Kidney epithelial cell (primary cell): ENCODE measurements around the gene PAQR4. TPM values are rescaled to one million over a fixed set of nuclear protein-coding genes. Genes with fewer than 3 reads are reported as not detected.

Source experiments
- DNase-seq: peaks from one replicate; pipeline ENCODE4 v3.0.0-alpha.2; 2010; ENCODE audit warnings: low read depth
- H3K27me3 ChIP-seq: 2 replicates; pipeline ENCODE4 v1.6.0; 2011; ENCODE audit warnings: low read length; ENCODE audit not compliant: control insufficient read depth, insufficient read depth
- H3K36me3 ChIP-seq: 2 replicates; pipeline ENCODE4 v1.5.1; 2011; ENCODE audit warnings: low read length; ENCODE audit not compliant: control insufficient read depth, insufficient read depth
- H3K4me3 ChIP-seq: 2 replicates; pipeline ENCODE4 v1.5.1; 2011; ENCODE audit warnings: low read depth, mild to moderate bottlenecking, control low read depth, low read length
- CTCF ChIP-seq: IDR thresholded peaks from 2 replicates; pipeline ENCODE4 v1.5.1; 2011; ENCODE audit warnings: mild to moderate bottlenecking, moderate library complexity, low read length, control low read depth, inconsistent platforms; ENCODE audit not compliant: insufficient read depth, poor library complexity, severe bottlenecking
- total RNA-seq: library from RNA; depleted of rRNA; stranded (reverse); fragments of >200 nt; gene quantifications from 2 replicates; pipeline ENCODE4 v1.2.3, GENCODE V29; 2015

Gene PAQR4
- total RNA-seq, 1 donor from 2014 or later, result 15.2 TPM

- Histone ChIP-seq H3K36me3 (no peaks in the 10 kb centered on the region), H3K27me3 (peaks cover 19% of the 10 kb centered on the region), H3K4me3 (no peak overlapping the region)
- TF ChIP-seq CTCF, result no peak
- no peak for DNase-seq
Measured at GRCh38 chr16:2990891-2991290, 21.7 kb downstream of the PAQR4 start.

GRCh38 chr16:2991566-2992261, 22.6 kb downstream of the PAQR4 start:
- no peak overlapping the region for H3K4me3 ChIP-seq
- peaks cover 21% of the 10 kb centered on the region for H3K27me3 ChIP-seq
- no peak for DNase-seq
- no peaks in the 10 kb centered on the region for H3K36me3 ChIP-seq
- TF ChIP-seq CTCF, result no peak

GRCh38 chr16:2992383-2993081, 23.4 kb downstream of the PAQR4 start:
- Histone ChIP-seq H3K4me3 (no peak overlapping the region), H3K36me3 (no peaks in the 10 kb centered on the region), H3K27me3 (peaks cover 21% of the 10 kb centered on the region)
- no peak for TF ChIP-seq CTCF
- DNase-seq, result no peak

GRCh38 chr16:2996298-2996697, 27.1 kb downstream of the PAQR4 start:
- Histone ChIP-seq H3K36me3 (no peaks in the 10 kb centered on the region), H3K27me3 (peaks cover 4% of the 10 kb centered on the region), H3K4me3 (no peak overlapping the region)
- DNase-seq, result no peak
- no peak for TF ChIP-seq CTCF

- TF ChIP-seq CTCF, result no peak
- Histone ChIP-seq H3K4me3 (no peak overlapping the region), H3K36me3 (no peaks in the 10 kb centered on the region), H3K27me3 (peaks cover 6% of the 10 kb centered on the region)
- DNase-seq, result no peak
Measured at GRCh38 chr16:2999929-3000328, 30.8 kb downstream of the PAQR4 start.

- TF ChIP-seq CTCF, result no peak
- peaks cover 8% of the 10 kb centered on the region for H3K27me3 ChIP-seq
- H3K36me3 ChIP-seq, result no peaks in the 10 kb centered on the region
- H3K4me3 ChIP-seq, result no peak overlapping the region
- DNase-seq, result no peak
Measured at GRCh38 chr16:3000540-3000939, 31.4 kb downstream of the PAQR4 start.
